MCF 10A (cell line): ENCODE measurements around the gene GALNT15. TPM values are rescaled to one million over a fixed set of nuclear protein-coding genes. Genes with fewer than 3 reads are reported as not detected.

Experiments
- BruUV-seq: library from RNA; stranded (reverse); fragments of 400-500 nt; replicated peaks from 2 replicates; lab custom pipeline; 2021; lab: Mats Ljungman, UMichigan
- CTCF ChIA-PET: fragments of 300-600 bp; sonication (Branson Sonifier 250); formaldehyde crosslinking; extraction: SDS; loops from one replicate; lab custom pipeline; 2021; ENCODE audit warnings: antibody characterized with exemption, inconsistent platforms; lab: Yijun Ruan, JAX
- POLR2A ChIA-PET: fragments of 300-600, 350-650 bp; sonication (Branson Sonifier 250); formaldehyde crosslinking; extraction: SDS; loops from one replicate; lab custom pipeline; 2020; ENCODE audit warnings: antibody characterized with exemption, inconsistent platforms; lab: Yijun Ruan, JAX
- DNase-seq: peaks from one replicate; pipeline ENCODE4 v3.0.0-alpha.2; 2018; ENCODE audit not compliant: unreplicated experiment
- H3K27ac Mint-ChIP-seq: one replicate; pipeline ENCODE4 v1.8.0; 2022; ENCODE audit warnings: mild to moderate bottlenecking, low read depth, mixed read lengths; ENCODE audit not compliant: unreplicated experiment
- H3K27me3 Mint-ChIP-seq: one replicate; pipeline ENCODE4 v1.8.0; 2022; ENCODE audit warnings: mixed read lengths; ENCODE audit not compliant: insufficient read depth, unreplicated experiment
- H3K36me3 Mint-ChIP-seq: one replicate; pipeline ENCODE4 v1.8.0; 2022; ENCODE audit warnings: mild to moderate bottlenecking, moderate library complexity, mixed read lengths; ENCODE audit not compliant: insufficient read depth, unreplicated experiment
- H3K4me1 Mint-ChIP-seq: one replicate; pipeline ENCODE4 v1.8.0; 2022; ENCODE audit warnings: mixed read lengths; ENCODE audit not compliant: insufficient read depth, unreplicated experiment
- H3K4me3 Mint-ChIP-seq: one replicate; pipeline ENCODE4 v1.8.0; 2022; ENCODE audit warnings: mild to moderate bottlenecking, moderate library complexity, mixed read lengths; ENCODE audit not compliant: unreplicated experiment
- H3K9me3 Mint-ChIP-seq: one replicate; pipeline ENCODE4 v1.8.0; 2022; ENCODE audit warnings: mixed read lengths; ENCODE audit not compliant: unreplicated experiment
- intact Hi-C: fragments of 100-400 bp; cut with micrococcal nuclease; formaldehyde crosslinking; loops from 2 replicates; pipeline ENCODE4 v1.14.1; 2022
- total RNA-seq: library from RNA; stranded (reverse); gene quantifications from 2 replicates; pipeline ENCODE4 v1.2.3, GENCODE V29; 2022
- TF ChIP-seq, protein P1 (sequence below): fragments of 200-600 bp; IDR thresholded peaks from one replicate; pipeline ENCODE4 v1.8.0; 2022; ENCODE audit warnings: antibody characterized with exemption, mild to moderate bottlenecking; ENCODE audit not compliant: unreplicated experiment

Gene GALNT15
- total RNA-seq, 1 experiment from 2014 or later, result 3.0 TPM

DNA sequence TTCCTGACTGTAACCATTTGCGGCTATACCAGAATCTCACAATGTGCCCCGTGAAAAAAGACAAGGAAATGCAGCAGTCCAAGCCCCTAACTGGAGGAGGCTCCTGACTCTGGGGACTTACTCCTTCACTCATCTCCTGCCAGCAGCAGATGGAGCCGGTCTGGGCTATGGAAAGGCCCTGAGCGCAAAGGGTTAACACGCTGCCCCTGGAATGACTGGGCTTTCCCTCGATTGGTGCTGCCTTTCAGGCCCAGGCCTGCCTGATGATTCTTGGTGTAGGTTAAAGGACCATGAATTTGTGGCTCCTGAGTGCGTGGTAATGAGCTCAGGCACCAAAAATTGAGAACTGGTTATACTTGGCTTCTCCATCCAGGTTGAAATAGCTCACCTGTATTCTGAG is 42.3 kb upstream of the GALNT15 start:
- intact Hi-C loops, result no loop called here
- H3K27ac Mint-ChIP-seq, result peak overlapping the region; percentile 66
- BruUV-seq, result no TSS peak
- peaks cover 5% of the 10 kb centered on the region for H3K36me3 Mint-ChIP-seq
- no peak for DNase-seq
- H3K9me3 Mint-ChIP-seq, result peaks cover 5% of the 10 kb centered on the region
- POLR2A ChIA-PET, result interaction anchor here (1.1 kb wide), 1 partner anchor 15 kb away, joined by 3 read pairs; no protein-coding TSS in a partner anchor
- no peak overlapping the region for H3K4me3 Mint-ChIP-seq
- H3K27me3 Mint-ChIP-seq, result no peaks in the 10 kb centered on the region
- H3K4me1 Mint-ChIP-seq, result peaks cover 4% of the 10 kb centered on the region
- TF ChIP-seq, protein P1, sequence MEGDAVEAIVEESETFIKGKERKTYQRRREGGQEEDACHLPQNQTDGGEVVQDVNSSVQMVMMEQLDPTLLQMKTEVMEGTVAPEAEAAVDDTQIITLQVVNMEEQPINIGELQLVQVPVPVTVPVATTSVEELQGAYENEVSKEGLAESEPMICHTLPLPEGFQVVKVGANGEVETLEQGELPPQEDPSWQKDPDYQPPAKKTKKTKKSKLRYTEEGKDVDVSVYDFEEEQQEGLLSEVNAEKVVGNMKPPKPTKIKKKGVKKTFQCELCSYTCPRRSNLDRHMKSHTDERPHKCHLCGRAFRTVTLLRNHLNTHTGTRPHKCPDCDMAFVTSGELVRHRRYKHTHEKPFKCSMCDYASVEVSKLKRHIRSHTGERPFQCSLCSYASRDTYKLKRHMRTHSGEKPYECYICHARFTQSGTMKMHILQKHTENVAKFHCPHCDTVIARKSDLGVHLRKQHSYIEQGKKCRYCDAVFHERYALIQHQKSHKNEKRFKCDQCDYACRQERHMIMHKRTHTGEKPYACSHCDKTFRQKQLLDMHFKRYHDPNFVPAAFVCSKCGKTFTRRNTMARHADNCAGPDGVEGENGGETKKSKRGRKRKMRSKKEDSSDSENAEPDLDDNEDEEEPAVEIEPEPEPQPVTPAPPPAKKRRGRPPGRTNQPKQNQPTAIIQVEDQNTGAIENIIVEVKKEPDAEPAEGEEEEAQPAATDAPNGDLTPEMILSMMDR, result no peak
- CTCF ChIA-PET, result interaction anchor here (1.0 kb wide), 1 partner anchor 80 kb away, joined by 3 read pairs; no protein-coding TSS in a partner anchor

DNA sequence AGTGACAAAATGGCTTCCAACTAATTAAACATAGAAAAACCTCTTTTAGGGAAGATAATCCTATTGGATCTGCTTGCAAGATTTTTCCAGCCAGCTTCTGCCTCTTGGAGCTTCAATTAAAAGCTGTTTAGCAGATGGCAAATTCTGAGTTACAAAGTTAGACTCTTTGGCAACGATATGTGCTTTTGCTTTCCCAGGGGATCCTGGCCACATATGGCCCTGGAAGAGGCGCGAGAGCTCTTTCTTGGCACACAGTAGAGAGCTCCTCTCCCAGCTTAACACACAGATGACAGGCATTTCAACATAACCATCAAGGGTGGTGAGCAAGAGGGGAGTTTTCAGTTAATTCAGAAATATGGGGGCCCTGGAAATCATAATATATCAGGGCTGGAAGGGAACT is 41.6 kb upstream of the GALNT15 start:
- DNase-seq, result peak; percentile 37
- H3K27ac Mint-ChIP-seq, result peak overlapping the region; percentile 66
- H3K36me3 Mint-ChIP-seq, result peaks cover 5% of the 10 kb centered on the region
- no peaks in the 10 kb centered on the region for H3K27me3 Mint-ChIP-seq
- BruUV-seq, result no TSS peak
- TF ChIP-seq, protein P1, result no peak
- ChIA-PET POLR2A (interaction anchor here (0.7 to 1.1 kb wide), 2 partner anchors 10 to 14 kb away, joined by 3 read pairs; no protein-coding TSS in a partner anchor), CTCF (interaction anchor here (1.0 to 1.5 kb wide), 2 partner anchors 81 to 85 kb away, joined by 3 to 4 read pairs; no protein-coding TSS in a partner anchor)
- H3K9me3 Mint-ChIP-seq, result peaks cover 8% of the 10 kb centered on the region
- intact Hi-C loops, result no loop called here
- H3K4me1 Mint-ChIP-seq, result peaks cover 4% of the 10 kb centered on the region
- H3K4me3 Mint-ChIP-seq, result no peak overlapping the region

DNA sequence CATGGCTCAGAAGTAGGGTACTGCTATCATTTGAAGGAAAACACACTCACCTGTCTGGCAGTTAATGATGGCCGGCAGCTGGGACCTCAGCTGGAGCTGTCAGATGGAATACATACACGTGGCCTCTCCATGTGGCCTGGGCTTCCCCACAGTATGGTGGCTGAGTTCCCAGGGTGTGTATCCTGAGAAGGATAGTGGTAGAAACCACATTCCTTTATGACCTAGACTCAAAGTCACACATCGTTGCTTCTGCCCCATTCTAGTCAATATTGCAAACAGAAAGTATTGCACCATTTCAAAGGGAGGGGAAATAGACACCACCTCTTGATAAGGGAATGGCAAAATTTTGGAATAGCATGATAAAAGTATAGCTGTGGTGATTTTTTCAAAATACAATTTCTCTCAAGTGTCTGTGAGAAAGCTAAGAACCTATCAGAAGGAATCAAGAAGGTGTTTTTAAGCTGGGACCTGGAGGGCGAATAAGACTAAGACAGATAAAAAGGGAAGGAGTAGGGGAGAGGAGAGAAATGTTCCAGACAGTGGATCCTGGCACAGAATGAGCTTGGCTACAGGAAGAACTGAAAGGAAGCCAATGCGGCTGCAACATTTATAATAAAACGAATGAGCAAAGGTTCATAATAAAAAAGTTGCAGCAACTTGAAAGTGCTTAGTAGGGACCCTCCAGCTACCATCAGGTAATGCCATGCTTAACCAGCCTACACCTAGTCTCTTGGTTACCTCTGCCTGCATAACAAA is 40.1 kb upstream of the GALNT15 start:
- TF ChIP-seq, protein P1, result no peak
- Mint-ChIP-seq H3K27ac (no peak overlapping the region), H3K36me3 (peaks cover 5% of the 10 kb centered on the region), H3K4me3 (no peak overlapping the region), H3K4me1 (peaks cover 4% of the 10 kb centered on the region), H3K9me3 (peaks cover 8% of the 10 kb centered on the region), H3K27me3 (no peaks in the 10 kb centered on the region)
- CTCF ChIA-PET, result interaction anchor here (0.6 to 1.5 kb wide), 3 partner anchors 15 to 1088 kb away, joined by 3 to 5 read pairs (median 4); no protein-coding TSS in a partner anchor
- BruUV-seq, result no TSS peak
- intact Hi-C loops, result no loop called here
- no peak for DNase-seq
- POLR2A ChIA-PET, result interaction anchor here (0.8 to 1.5 kb wide), 3 partner anchors 10 to 292 kb away, joined by 3 to 4 read pairs (median 3); no protein-coding TSS in a partner anchor

DNA sequence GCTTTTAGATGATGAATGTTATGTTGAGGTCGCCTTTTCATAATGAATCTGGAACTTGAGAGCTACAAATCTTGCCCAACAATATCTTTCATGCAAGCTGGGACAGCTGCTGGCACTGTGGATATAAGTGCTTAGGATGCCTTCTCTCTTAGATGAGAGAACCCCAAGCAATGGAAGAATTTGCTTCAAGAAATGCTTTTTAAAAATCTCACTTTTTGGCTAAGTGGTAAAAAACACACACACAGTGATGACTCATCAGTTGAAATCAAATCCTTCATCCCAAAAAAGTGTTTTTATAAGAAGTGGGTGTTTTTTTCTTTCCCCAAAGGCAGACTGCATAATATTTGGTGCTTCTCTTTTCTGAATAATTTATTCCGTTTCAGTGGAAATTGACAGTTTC is 38.4 kb upstream of the GALNT15 start:
- intact Hi-C loops, result no loop called here
- DNase-seq, result no peak
- no peak overlapping the region for H3K4me3 Mint-ChIP-seq
- TF ChIP-seq, protein P1, result no peak
- no peak overlapping the region for H3K27ac Mint-ChIP-seq
- H3K4me1 Mint-ChIP-seq, result peaks cover 18% of the 10 kb centered on the region
- ChIA-PET POLR2A (interaction anchor here (0.6 to 1.5 kb wide), 2 partner anchors 12 to 72 kb away, joined by 3 to 4 read pairs; no protein-coding TSS in a partner anchor), CTCF (no interaction called here)
- H3K27me3 Mint-ChIP-seq, result no peaks in the 10 kb centered on the region
- peaks cover 5% of the 10 kb centered on the region for H3K36me3 Mint-ChIP-seq
- BruUV-seq, result no TSS peak
- H3K9me3 Mint-ChIP-seq, result peaks cover 8% of the 10 kb centered on the region
